Gastroesophageal sphincter (tissue), 4 donors: ENCODE results near the gene THOC6. TPM values are rescaled to one million over a fixed set of nuclear protein-coding genes. Genes with fewer than 3 reads are reported as not detected.
A peak's percentile ranks its signal among the peaks of the same experiment; 100 is the strongest.

ENCODE experiments used
- ATAC-seq: fragments of 150-250 bp; one replicate; pipeline ENCODE4 v1.9.1; 2016; ENCODE audit warnings: mild to moderate bottlenecking, moderate library complexity
- H3K27ac ChIP-seq, 4 donors: fragments of 200-600 bp; sonication (generic) in 3 of 4; 1 replicate in 3 of 4; 2 replicates in 1 of 4; pipeline ENCODE4 v1.5.1; 2016 to 2019
- H3K27me3 ChIP-seq: fragments of 200-600 bp; sonication (generic); one replicate; pipeline ENCODE4 v1.5.1; 2019
- H3K36me3 ChIP-seq, 2 donors: fragments of 200-600 bp; sonication (generic); one replicate each; pipeline ENCODE4 v1.5.1; 2019; ENCODE audit warnings: control low read depth in 1 of 2
- H3K4me1 ChIP-seq, 3 donors: fragments of 200-600 bp; sonication (generic); 1 replicate in 2 of 3; 2 replicates in 1 of 3; pipeline ENCODE4 v1.5.1; 2016 to 2019; ENCODE audit warnings: control low read depth in 2 of 3
- H3K4me3 ChIP-seq, 2 donors: fragments of 200-600 bp; sonication (generic); one replicate each; pipeline ENCODE4 v1.5.1; 2019; ENCODE audit warnings: mild to moderate bottlenecking in 1 of 2, moderate library complexity in 1 of 2
- H3K9me3 ChIP-seq, 3 donors: fragments of 200-600 bp; sonication (generic); one replicate each; pipeline ENCODE4 v1.5.1; 2017 to 2019; ENCODE audit warnings: control low read depth in 2 of 3
- EP300 ChIP-seq: sonication (generic); formaldehyde crosslinking; IDR thresholded peaks from one replicate; pipeline ENCODE4 v1.6.1; 2017; ENCODE audit warnings: antibody characterized with exemption, mild to moderate bottlenecking
- POLR2A ChIP-seq, 2 donors: fragments of 450-650 bp; IDR thresholded peaks; one replicate each; pipeline ENCODE4 v1.6.1; 2017; ENCODE audit warnings: antibody characterized with exemption in 2 of 2, mild to moderate bottlenecking in 2 of 2, moderate library complexity in 1 of 2
- POLR2AphosphoS5 ChIP-seq: sonication (generic); formaldehyde crosslinking; IDR thresholded peaks from one replicate; pipeline ENCODE4 v1.6.1; 2017; ENCODE audit warnings: antibody characterized with exemption
- WGBS, 2 donors: methylation state at CpG; one replicate each; pipeline ENCODE4 v1.1.5; 2018; ENCODE audit warnings: low coverage in 1 of 2; 5-methylcytosine and 5-hydroxymethylcytosine counted together
- total RNA-seq, 4 donors: library from RNA; depleted of rRNA; stranded (reverse); fragments of >200 nt; gene quantifications; one replicate each; pipeline ENCODE4 v1.1.0, GENCODE V29; 2016
- TF ChIP-seq, protein P1 (sequence below), 4 experiments: fragments of 200-600 bp in 2 of 4; fragments of 450-650 bp in 2 of 4; sonication (generic) in 1 of 4; IDR thresholded peaks; one replicate each; pipeline ENCODE4 v1.5.1; 2017 to 2019; ENCODE audit warnings: antibody characterized with exemption in 4 of 4, mild to moderate bottlenecking in 2 of 4, moderate library complexity in 2 of 4

THOC6 gene
- total RNA-seq, 4 donors from 2014 or later, result 17.6 to 28.2 (median 25.0) TPM

GRCh38 chr16:2982402-2982801 lies 41.4 kb upstream of the THOC6 start:
- 70 to 83% methylated on average over 5 of the region's 5 CpGs for WGBS, 2 donors

DNA sequence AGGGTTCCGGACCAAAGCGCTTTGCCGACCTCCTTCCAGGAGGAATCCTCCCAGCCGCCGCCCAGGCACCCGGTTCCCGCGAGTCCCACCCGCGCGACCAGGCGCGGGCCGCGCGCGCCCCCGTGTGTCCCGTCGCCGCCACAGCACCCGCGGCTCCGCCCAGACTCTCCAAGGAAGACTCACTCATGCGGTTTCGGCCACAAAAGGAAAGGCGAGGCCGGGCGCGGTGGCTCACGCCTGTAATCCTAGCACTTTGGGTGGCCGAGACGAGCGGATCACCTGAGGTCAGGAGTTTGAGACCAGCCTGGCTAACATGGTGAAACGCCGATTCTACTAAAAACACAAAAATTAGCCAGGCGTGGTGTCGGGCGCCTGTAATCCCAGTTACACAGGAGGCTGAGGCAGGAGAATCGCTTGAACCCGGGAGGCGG lies 40.1 kb upstream of the THOC6 start:
- peak; percentile 78 for ATAC-seq
- TF ChIP-seq, protein P1, sequence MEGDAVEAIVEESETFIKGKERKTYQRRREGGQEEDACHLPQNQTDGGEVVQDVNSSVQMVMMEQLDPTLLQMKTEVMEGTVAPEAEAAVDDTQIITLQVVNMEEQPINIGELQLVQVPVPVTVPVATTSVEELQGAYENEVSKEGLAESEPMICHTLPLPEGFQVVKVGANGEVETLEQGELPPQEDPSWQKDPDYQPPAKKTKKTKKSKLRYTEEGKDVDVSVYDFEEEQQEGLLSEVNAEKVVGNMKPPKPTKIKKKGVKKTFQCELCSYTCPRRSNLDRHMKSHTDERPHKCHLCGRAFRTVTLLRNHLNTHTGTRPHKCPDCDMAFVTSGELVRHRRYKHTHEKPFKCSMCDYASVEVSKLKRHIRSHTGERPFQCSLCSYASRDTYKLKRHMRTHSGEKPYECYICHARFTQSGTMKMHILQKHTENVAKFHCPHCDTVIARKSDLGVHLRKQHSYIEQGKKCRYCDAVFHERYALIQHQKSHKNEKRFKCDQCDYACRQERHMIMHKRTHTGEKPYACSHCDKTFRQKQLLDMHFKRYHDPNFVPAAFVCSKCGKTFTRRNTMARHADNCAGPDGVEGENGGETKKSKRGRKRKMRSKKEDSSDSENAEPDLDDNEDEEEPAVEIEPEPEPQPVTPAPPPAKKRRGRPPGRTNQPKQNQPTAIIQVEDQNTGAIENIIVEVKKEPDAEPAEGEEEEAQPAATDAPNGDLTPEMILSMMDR (IDR thresholded peaks at IDR 0.05), result peak in 3 of 4 experiments; percentile 89 to 98 (median 90)
- no peak for TF ChIP-seq POLR2A (IDR thresholded peaks at IDR 0.05)
- H3K9me3 ChIP-seq, result no peaks in the 10 kb centered on the region
- 0 to 23% methylated on average over 3 to 18 of the region's 42 CpGs for WGBS, 2 donors
- peak overlapping the region in 1 of 2 donors; percentile 18 for H3K4me3 ChIP-seq
- H3K4me1 ChIP-seq, result peaks cover 0 to 46% (median 8%) of the 10 kb centered on the region in 3 donors
- H3K27ac ChIP-seq, result peak overlapping the region in 2 of 4 donors; percentile 46 to 52
- H3K36me3 ChIP-seq, result no peaks in the 10 kb centered on the region
- peaks cover 36% of the 10 kb centered on the region for H3K27me3 ChIP-seq

More at GRCh38 chr16:2982402-2982801, 41.4 kb upstream of the THOC6 start:
- Histone ChIP-seq H3K27ac (no peak overlapping the region), H3K27me3 (peaks cover 36% of the 10 kb centered on the region), H3K36me3 (no peaks in the 10 kb centered on the region), H3K4me1 (peaks cover 0 to 46% (median 8%) of the 10 kb centered on the region in 3 donors), H3K9me3 (no peaks in the 10 kb centered on the region), H3K4me3 (no peak overlapping the region)
- no peak for ATAC-seq
- TF ChIP-seq POLR2A (IDR thresholded peaks at IDR 0.05) (no peak), POLR2AphosphoS5 (no peak), EP300 (no peak)
- TF ChIP-seq, protein P1 (IDR thresholded peaks at IDR 0.05), result no peak

DNA sequence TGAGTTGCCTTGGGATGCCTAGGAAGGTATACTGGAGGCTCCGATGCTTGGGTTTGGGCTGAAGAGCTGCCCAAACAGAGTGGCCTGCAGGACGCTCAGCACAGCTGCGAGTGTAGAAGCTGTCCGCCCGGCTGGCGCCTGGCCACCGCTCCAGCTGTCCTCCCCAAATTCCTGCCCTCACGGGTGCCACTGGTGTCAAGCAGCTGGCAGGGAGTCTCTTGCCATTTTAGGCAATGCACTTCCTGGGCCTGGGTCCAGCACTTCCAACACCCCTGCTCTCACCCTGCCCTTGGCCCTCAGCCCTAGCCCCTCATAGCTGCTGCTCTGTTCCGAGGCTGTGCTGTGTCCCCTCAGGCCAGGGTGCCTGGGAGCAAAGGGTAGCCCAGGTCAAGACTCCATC lies 38.4 kb upstream of the THOC6 start:
- Histone ChIP-seq H3K4me3 (no peak overlapping the region), H3K9me3 (no peaks in the 10 kb centered on the region), H3K4me1 (peaks cover 0 to 36% (median 3%) of the 10 kb centered on the region in 3 donors), H3K36me3 (no peaks in the 10 kb centered on the region), H3K27ac (no peak overlapping the region), H3K27me3 (peaks cover 38% of the 10 kb centered on the region)
- no peak for ATAC-seq
- WGBS, 2 donors, result 21 to 60% methylated on average over 7 to 8 of the region's 9 CpGs
- TF ChIP-seq POLR2AphosphoS5 (no peak), EP300 (no peak), POLR2A (IDR thresholded peaks at IDR 0.05) (no peak)
- TF ChIP-seq, protein P1 (IDR thresholded peaks at IDR 0.05), result no peak

GRCh38 chr16:2985893-2986355 lies 37.9 kb upstream of the THOC6 start:
- Histone ChIP-seq H3K9me3 (no peaks in the 10 kb centered on the region), H3K36me3 (no peaks in the 10 kb centered on the region), H3K27ac (no peak overlapping the region), H3K4me1 (peaks cover 0 to 31% (median 3%) of the 10 kb centered on the region in 3 donors), H3K27me3 (peaks cover 42% of the 10 kb centered on the region), H3K4me3 (no peak overlapping the region)
- TF ChIP-seq EP300 (no peak), POLR2A (IDR thresholded peaks at IDR 0.05) (no peak), POLR2AphosphoS5 (no peak)
- TF ChIP-seq, protein P1 (IDR thresholded peaks at IDR 0.05), result no peak
- no peak for ATAC-seq
- 80% methylated on average over 5 of the region's 15 CpGs; no CpG with 5 or more reads in 1 of the 2 donors for WGBS, 2 donors

DNA sequence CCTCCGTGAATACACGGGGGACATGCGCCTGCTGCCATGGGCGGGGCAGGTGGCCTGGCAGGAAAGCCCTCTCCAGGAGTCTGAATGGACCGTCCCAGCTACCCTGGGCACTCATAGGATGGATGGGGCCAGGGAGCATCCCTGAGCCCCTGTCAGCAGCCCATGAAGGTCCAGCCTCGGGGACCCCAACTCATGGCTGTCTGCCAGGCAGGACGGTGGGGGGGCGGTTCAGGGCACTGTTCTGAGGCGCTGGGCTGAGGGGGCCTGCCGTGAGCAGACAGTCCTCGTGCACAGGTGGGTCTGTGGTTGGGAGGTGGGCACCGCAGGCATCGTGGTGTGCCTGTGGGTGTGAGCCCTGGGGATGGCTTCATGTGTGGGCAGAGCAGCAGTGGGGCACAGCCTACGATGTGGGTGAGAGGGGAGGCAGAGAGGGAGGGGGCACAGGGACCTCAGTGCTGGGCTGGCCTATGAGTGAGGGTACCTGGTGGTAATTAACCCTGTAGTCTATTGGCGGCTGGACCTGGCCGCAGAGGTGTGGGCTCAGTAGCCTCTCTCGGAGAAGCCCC lies 37.1 kb upstream of the THOC6 start:
- WGBS, 2 donors, result 73 to 83% methylated on average over 2 to 3 of the region's 17 CpGs
- no peak for ATAC-seq
- TF ChIP-seq, protein P1 (IDR thresholded peaks at IDR 0.05), result no peak
- TF ChIP-seq POLR2AphosphoS5, result no peak
- TF ChIP-seq EP300, result no peak
- TF ChIP-seq POLR2A (IDR thresholded peaks at IDR 0.05), result no peak
- Histone ChIP-seq H3K9me3 (no peaks in the 10 kb centered on the region), H3K36me3 (no peaks in the 10 kb centered on the region), H3K27ac (no peak overlapping the region), H3K4me1 (peaks cover 0 to 25% (median 3%) of the 10 kb centered on the region in 3 donors), H3K4me3 (no peak overlapping the region), H3K27me3 (peaks cover 45% of the 10 kb centered on the region)
